IPS DF 6.9 (cell line): ENCODE results near the gene ABCD4.

Source experiments
- DNase-seq: peaks from one replicate; pipeline ENCODE4 v3.0.0-alpha.2; 2013; ENCODE audit warnings: low read depth, low spot score
- H3K27ac ChIP-seq: one replicate; pipeline ENCODE4 v1.5.1; 2013; ENCODE audit warnings: low read length, control low read depth
- H3K27me3 ChIP-seq: 2 replicates; pipeline ENCODE4 v1.6.1; 2013; ENCODE audit warnings: mild to moderate bottlenecking, low read length; ENCODE audit not compliant: control insufficient read depth, insufficient read depth
- H3K36me3 ChIP-seq: 2 replicates; pipeline ENCODE4 v1.6.1; 2013; ENCODE audit warnings: low read length; ENCODE audit not compliant: control insufficient read depth, insufficient read depth
- H3K4me1 ChIP-seq: 2 replicates; pipeline ENCODE4 v1.6.1; 2013; ENCODE audit warnings: low read length; ENCODE audit not compliant: control insufficient read depth, insufficient read depth
- H3K4me3 ChIP-seq: 2 replicates; pipeline ENCODE4 v1.5.1; 2013; ENCODE audit warnings: mild to moderate bottlenecking, low read length
- H3K9me3 ChIP-seq: 2 replicates; pipeline ENCODE4 v1.6.1; 2013; ENCODE audit warnings: low read length, inconsistent platforms; ENCODE audit not compliant: control insufficient read depth, insufficient read depth
- WGBS: extraction: QIAGEN DNeasy Blood & Tissue Kit; methylation state at CpG from one replicate; pipeline ENCODE4 v1.1.7; 2013; ENCODE audit warnings: mixed read lengths, missing lambda C conversion rate; ENCODE audit not compliant: insufficient read length, insufficient coverage; 5-methylcytosine and 5-hydroxymethylcytosine counted together

The ABCD4 gene

GRCh38 chr14:74261288-74261687 lies 41.4 kb downstream of the ABCD4 start:
- no peak overlapping the region for H3K4me3 ChIP-seq
- no CpG with 5 or more reads among the region's 4 CpGs for WGBS
- H3K27me3 ChIP-seq, result peaks cover 3% of the 10 kb centered on the region; the same call in 1 of the 2 replicates
- no peak for DNase-seq
- H3K27ac ChIP-seq, result no peak overlapping the region
- no peaks in the 10 kb centered on the region for H3K9me3 ChIP-seq
- H3K4me1 ChIP-seq, result no peaks in the 10 kb centered on the region
- no peaks in the 10 kb centered on the region for H3K36me3 ChIP-seq

- H3K4me1 ChIP-seq, result no peaks in the 10 kb centered on the region
- no peaks in the 10 kb centered on the region for H3K9me3 ChIP-seq
- no peak overlapping the region for H3K4me3 ChIP-seq
- WGBS, result no CpG with 5 or more reads among the region's 29 CpGs
- no peak for DNase-seq
- peaks cover 3% of the 10 kb centered on the region; the same call in 1 of the 2 replicates for H3K27me3 ChIP-seq
- H3K27ac ChIP-seq, result no peak overlapping the region
- no peaks in the 10 kb centered on the region for H3K36me3 ChIP-seq
Measured at GRCh38 chr14:74260525-74261233, 42.1 kb downstream of the ABCD4 start.

GRCh38 chr14:74259513-74259912 lies 43.2 kb downstream of the ABCD4 start:
- Histone ChIP-seq H3K9me3 (no peaks in the 10 kb centered on the region), H3K27ac (no peak overlapping the region), H3K36me3 (no peaks in the 10 kb centered on the region), H3K4me3 (no peak overlapping the region), H3K27me3 (peaks cover 3% of the 10 kb centered on the region; the same call in 1 of the 2 replicates), H3K4me1 (no peaks in the 10 kb centered on the region)
- no CpG with 5 or more reads among the region's 12 CpGs for WGBS
- DNase-seq, result no peak

- no CpG with 5 or more reads among the region's 3 CpGs for WGBS
- peaks cover 3% of the 10 kb centered on the region; the same call in 1 of the 2 replicates for H3K27me3 ChIP-seq
- no peaks in the 10 kb centered on the region for H3K9me3 ChIP-seq
- DNase-seq, result no peak
- H3K36me3 ChIP-seq, result no peaks in the 10 kb centered on the region
- H3K4me1 ChIP-seq, result no peaks in the 10 kb centered on the region
- no peak overlapping the region for H3K27ac ChIP-seq
- H3K4me3 ChIP-seq, result no peak overlapping the region; the same call in 1 of the 2 replicates
Measured at GRCh38 chr14:74258764-74259035, 44.0 kb downstream of the ABCD4 start.

GRCh38 chr14:74257941-74258763 lies 44.6 kb downstream of the ABCD4 start:
- H3K36me3 ChIP-seq, result no peaks in the 10 kb centered on the region
- H3K4me3 ChIP-seq, result peak overlapping the region; percentile 48; the same call in 1 of the 2 replicates
- no peaks in the 10 kb centered on the region for H3K9me3 ChIP-seq
- no peak for DNase-seq
- H3K4me1 ChIP-seq, result no peaks in the 10 kb centered on the region
- no CpG with 5 or more reads among the region's 56 CpGs for WGBS
- peaks cover 3% of the 10 kb centered on the region; the same call in 1 of the 2 replicates for H3K27me3 ChIP-seq
- H3K27ac ChIP-seq, result no peak overlapping the region

- Histone ChIP-seq H3K4me3 (peak overlapping the region; percentile 48; the same call in 1 of the 2 replicates), H3K4me1 (no peaks in the 10 kb centered on the region), H3K36me3 (no peaks in the 10 kb centered on the region), H3K27ac (no peak overlapping the region), H3K27me3 (peaks cover 3% of the 10 kb centered on the region; the same call in 1 of the 2 replicates), H3K9me3 (no peaks in the 10 kb centered on the region)
- no peak for DNase-seq
- no CpG with 5 or more reads among the region's 68 CpGs for WGBS
Measured at GRCh38 chr14:74257078-74257940, 45.4 kb downstream of the ABCD4 start.

- WGBS, result no CpG with 5 or more reads among the region's 3 CpGs
Measured at GRCh38 chr14:74255281-74255680, 47.5 kb downstream of the ABCD4 start.

GRCh38 chr14:74249433-74250375 lies 53.0 kb downstream of the ABCD4 start:
- Histone ChIP-seq H3K4me3 (no peak overlapping the region), H3K36me3 (no peaks in the 10 kb centered on the region), H3K9me3 (no peaks in the 10 kb centered on the region), H3K4me1 (peaks cover 5% of the 10 kb centered on the region), H3K27me3 (no peaks in the 10 kb centered on the region), H3K27ac (no peak overlapping the region)
- no peak for DNase-seq
- no CpG with 5 or more reads among the region's 12 CpGs for WGBS

More at GRCh38 chr14:74255281-74255680, 47.5 kb downstream of the ABCD4 start:
- Histone ChIP-seq H3K4me3 (no peak overlapping the region), H3K4me1 (no peaks in the 10 kb centered on the region), H3K9me3 (no peaks in the 10 kb centered on the region), H3K27ac (no peak overlapping the region), H3K36me3 (no peaks in the 10 kb centered on the region), H3K27me3 (peaks cover 3% of the 10 kb centered on the region; the same call in 1 of the 2 replicates)
- no peak for DNase-seq

GRCh38 chr14:74248017-74248416 lies 54.7 kb downstream of the ABCD4 start:
- no peaks in the 10 kb centered on the region for H3K9me3 ChIP-seq
- no peaks in the 10 kb centered on the region for H3K36me3 ChIP-seq
- peaks cover 9% of the 10 kb centered on the region for H3K27me3 ChIP-seq
- H3K4me3 ChIP-seq, result no peak overlapping the region
- H3K27ac ChIP-seq, result no peak overlapping the region
- H3K4me1 ChIP-seq, result peaks cover 5% of the 10 kb centered on the region
- WGBS, result no CpG with 5 or more reads among the region's 6 CpGs
- no peak for DNase-seq
